AG04449 (cell line): ENCODE results near the gene FAM89B.
A peak's percentile ranks its signal among the peaks of the same experiment; 100 is the strongest.

ENCODE experiments used
- CTCF ChIA-PET: fragments of 350-600 bp; formaldehyde crosslinking; extraction: SDS; loops from one replicate; lab custom pipeline; 2021; ENCODE audit warnings: antibody characterized with exemption; lab: Yijun Ruan, JAX
- POLR2A ChIA-PET: fragments of 400-600, 350-600 bp; formaldehyde crosslinking; extraction: SDS; loops from one replicate; lab custom pipeline; 2020; ENCODE audit warnings: antibody characterized with exemption, inconsistent platforms; lab: Yijun Ruan, JAX
- DNase-seq: peaks from one replicate; pipeline ENCODE4 v3.0.0-alpha.2; 2010; ENCODE audit warnings: low read depth, low spot score
- H3K4me3 ChIP-seq: 2 replicates; pipeline ENCODE4 v1.5.1; 2011; ENCODE audit warnings: low read depth, mild to moderate bottlenecking, control low read depth, low read length
- TF ChIP-seq, protein P1 (sequence below): IDR thresholded peaks from one replicate; pipeline ENCODE4 v1.5.1; 2011; ENCODE audit warnings: mild to moderate bottlenecking, moderate library complexity, low read length, control low read depth, inconsistent platforms; ENCODE audit not compliant: insufficient read depth; ENCODE audit errors: missing control alignments

The FAM89B gene

GRCh38 chr11:65558002-65558929, 14.1 kb upstream of the FAM89B start, which contains the start of gene LTBP3:
Gene LTBP3, minus strand, starts transcription at chr11:65558359. Its CDS starts 400 bp downstream, at chr11:65557959.
- POLR2A ChIA-PET = interaction anchor here (0.6 to 3.3 kb wide), 4 partner anchors 14 to 56 kb away, joined by 3 to 12 read pairs (median 4); partner anchors contain the start of genes FAM89B and MAP3K11
- DNase-seq = no peak
- H3K4me3 ChIP-seq = peak within 1 kb of the TSS; percentile 69
- CTCF ChIA-PET = interaction anchor here (2.0 to 16.3 kb wide), 4 partner anchors 13 to 36 kb away, joined by 11 to 207 read pairs (median 56); partner anchors contain the start of genes FAM89B and ZNRD2
- TF ChIP-seq, protein P1, sequence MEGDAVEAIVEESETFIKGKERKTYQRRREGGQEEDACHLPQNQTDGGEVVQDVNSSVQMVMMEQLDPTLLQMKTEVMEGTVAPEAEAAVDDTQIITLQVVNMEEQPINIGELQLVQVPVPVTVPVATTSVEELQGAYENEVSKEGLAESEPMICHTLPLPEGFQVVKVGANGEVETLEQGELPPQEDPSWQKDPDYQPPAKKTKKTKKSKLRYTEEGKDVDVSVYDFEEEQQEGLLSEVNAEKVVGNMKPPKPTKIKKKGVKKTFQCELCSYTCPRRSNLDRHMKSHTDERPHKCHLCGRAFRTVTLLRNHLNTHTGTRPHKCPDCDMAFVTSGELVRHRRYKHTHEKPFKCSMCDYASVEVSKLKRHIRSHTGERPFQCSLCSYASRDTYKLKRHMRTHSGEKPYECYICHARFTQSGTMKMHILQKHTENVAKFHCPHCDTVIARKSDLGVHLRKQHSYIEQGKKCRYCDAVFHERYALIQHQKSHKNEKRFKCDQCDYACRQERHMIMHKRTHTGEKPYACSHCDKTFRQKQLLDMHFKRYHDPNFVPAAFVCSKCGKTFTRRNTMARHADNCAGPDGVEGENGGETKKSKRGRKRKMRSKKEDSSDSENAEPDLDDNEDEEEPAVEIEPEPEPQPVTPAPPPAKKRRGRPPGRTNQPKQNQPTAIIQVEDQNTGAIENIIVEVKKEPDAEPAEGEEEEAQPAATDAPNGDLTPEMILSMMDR = no peak

- TF ChIP-seq, protein P1 = no peak
- CTCF ChIA-PET = interaction anchor here (2.0 to 16.3 kb wide), 4 partner anchors 12 to 35 kb away, joined by 9 to 207 read pairs (median 46); partner anchors contain the start of genes EHBP1L1, FAM89B and ZNRD2
- H3K4me3 ChIP-seq = peak overlapping the region; percentile 69
- no peak for DNase-seq
- POLR2A ChIA-PET = interaction anchor here (0.6 to 3.3 kb wide), 6 partner anchors 11 to 55 kb away, joined by 3 to 15 read pairs (median 4); partner anchors contain the start of genes FAM89B, MAP3K11 and ZNRD2
Measured at GRCh38 chr11:65558930-65559509, 13.3 kb upstream of the FAM89B start.

DNA sequence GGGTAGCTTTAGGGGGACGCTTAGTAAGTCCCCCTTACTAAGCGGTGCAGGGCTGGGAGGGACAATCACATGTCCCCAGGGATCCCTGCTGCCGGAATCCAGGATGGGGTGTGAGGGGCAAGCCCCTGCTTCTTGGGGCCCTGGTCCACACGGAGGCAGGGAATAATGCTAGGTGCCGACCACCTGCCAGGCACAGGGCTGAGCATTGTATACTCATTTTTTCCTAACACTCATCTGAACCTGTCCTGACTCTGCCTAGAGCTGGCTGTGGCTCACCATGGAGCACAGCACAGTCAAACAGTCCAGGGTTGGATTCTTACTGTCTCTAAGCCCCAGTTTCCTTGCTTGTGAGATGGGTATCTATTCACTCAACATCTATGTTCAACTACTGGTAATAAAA, 12.8 kb upstream of the FAM89B start:
- POLR2A ChIA-PET = interaction anchor here (0.7 to 3.3 kb wide), 5 partner anchors 11 to 55 kb away, joined by 4 to 15 read pairs (median 5); partner anchors contain the start of genes FAM89B, MAP3K11 and ZNRD2
- CTCF ChIA-PET = interaction anchor here (2.0 to 16.3 kb wide), 4 partner anchors 12 to 35 kb away, joined by 9 to 207 read pairs (median 46); partner anchors contain the start of genes EHBP1L1, FAM89B and ZNRD2
- DNase-seq = no peak
- H3K4me3 ChIP-seq = no peak overlapping the region
- TF ChIP-seq, protein P1 = no peak

- H3K4me3 ChIP-seq = peak overlapping the region; percentile 8; the same call in 1 of the 2 replicates
- TF ChIP-seq, protein P1 = no peak
- POLR2A ChIA-PET = interaction anchor here (0.7 to 3.3 kb wide), 7 partner anchors 10 to 137 kb away, joined by 3 to 15 read pairs (median 4); partner anchors contain the start of genes EHBP1L1, FAM89B, NEAT1 and ZNRD2
- CTCF ChIA-PET = interaction anchor here (2.0 to 16.3 kb wide), 5 partner anchors 8 to 34 kb away, joined by 9 to 207 read pairs (median 16); partner anchors contain the start of genes EHBP1L1, FAM89B and ZNRD2
- DNase-seq = no peak
Measured at GRCh38 chr11:65559951-65560537, 12.3 kb upstream of the FAM89B start.

- no peak for DNase-seq
- CTCF ChIA-PET = interaction anchor here (2.0 to 16.3 kb wide), 6 partner anchors 9 to 33 kb away, joined by 9 to 207 read pairs (median 16); partner anchors contain the start of genes EHBP1L1, FAM89B and ZNRD2
Measured at GRCh38 chr11:65560555-65561418, 11.6 kb upstream of the FAM89B start.

More at GRCh38 chr11:65560555-65561418, 11.6 kb upstream of the FAM89B start:
- TF ChIP-seq, protein P1 = no peak
- POLR2A ChIA-PET = interaction anchor here (0.7 to 3.3 kb wide), 6 partner anchors 9 to 138 kb away, joined by 3 to 15 read pairs (median 4); partner anchors contain the start of genes EHBP1L1, FAM89B, NEAT1 and ZNRD2
- peak overlapping the region; percentile 8; the same call in 1 of the 2 replicates for H3K4me3 ChIP-seq
